GM23338 (cell line): ENCODE data around the gene HLA-B.

Experiments
- CREB1 ChIP-seq: fragments of 250-450 bp; sonication (Bioruptor Pico); IDR thresholded peaks from 2 replicates; pipeline ENCODE4 v1.5.0; 2020; ENCODE audit warnings: low read depth, mild to moderate bottlenecking, moderate library complexity
- CTCF ChIP-seq, 2 experiments: fragments of 200-600 bp in 1 of 2; sonication (generic) in 1 of 2; conservative IDR thresholded peaks; 2 replicates each; pipeline versions ENCODE4 v1.5.1 to v1.6.1; 2016 to 2017; ENCODE audit warnings: antibody characterized with exemption in 2 of 2, low read depth in 2 of 2, mild to moderate bottlenecking in 2 of 2, moderate library complexity in 1 of 2
- EZH2 ChIP-seq: fragments of 200-600 bp; sonication (generic); IDR thresholded peaks from one replicate; pipeline ENCODE4 v1.8.0; 2017; ENCODE audit warnings: antibody characterized with exemption, mild to moderate bottlenecking, low read depth; ENCODE audit not compliant: unreplicated experiment
- EZH2phosphoT487 ChIP-seq: fragments of 200-600 bp; sonication (generic); IDR thresholded peaks from one replicate; pipeline ENCODE4 v1.8.1; 2018; ENCODE audit warnings: antibody characterized with exemption; ENCODE audit not compliant: unreplicated experiment
- JUNB ChIP-seq: IDR thresholded peaks from one replicate; pipeline ENCODE4 v1.6.1; 2016; ENCODE audit warnings: antibody characterized with exemption; ENCODE audit not compliant: unreplicated experiment
- NANOG ChIP-seq: IDR thresholded peaks from 2 replicates; pipeline ENCODE4 v1.6.1; 2016; ENCODE audit warnings: antibody characterized with exemption, borderline replicate concordance
- POLR2AphosphoS5 ChIP-seq: IDR thresholded peaks from 2 replicates; pipeline ENCODE4 v1.6.1; 2016; ENCODE audit warnings: antibody characterized with exemption, low read depth
- TF ChIP-seq, protein P1 (sequence below): IDR thresholded peaks from one replicate; pipeline ENCODE4 v1.6.1; 2018; ENCODE audit warnings: antibody characterized with exemption; ENCODE audit not compliant: unreplicated experiment
- TF ChIP-seq, protein P2 (sequence below): IDR thresholded peaks from 2 replicates; pipeline ENCODE4 v1.6.1; 2016; ENCODE audit warnings: antibody characterized with exemption

DNA sequence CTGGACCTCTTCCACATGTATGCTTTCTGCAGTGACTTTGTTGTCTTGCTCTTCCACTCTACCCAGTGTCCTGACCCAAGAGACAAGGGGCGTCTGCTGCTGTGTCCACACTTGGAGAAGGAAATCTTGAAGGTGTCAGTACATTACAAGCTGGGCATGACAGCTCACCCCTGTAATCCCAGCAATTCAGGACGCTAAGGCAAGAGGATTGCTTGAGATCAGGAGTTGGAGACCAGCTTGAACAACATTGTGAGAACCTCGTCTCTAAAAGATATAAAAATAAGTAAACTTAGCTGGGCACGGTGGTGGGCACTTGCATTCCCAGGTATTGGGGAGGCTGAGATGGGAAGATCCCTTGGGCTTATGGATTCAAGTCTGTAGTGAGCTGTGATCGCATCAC lies 5.8 kb upstream of the HLA-B start:
- TF ChIP-seq CTCF (conservative IDR thresholded peaks at IDR 0.05; ENCODE audit: low read depth in 2 of 2) (no peak), EZH2phosphoT487 (no peak), CREB1 (no peak), EZH2 (no peak), POLR2AphosphoS5 (no peak), JUNB (no peak), NANOG (no peak)
- TF ChIP-seq, protein P1, sequence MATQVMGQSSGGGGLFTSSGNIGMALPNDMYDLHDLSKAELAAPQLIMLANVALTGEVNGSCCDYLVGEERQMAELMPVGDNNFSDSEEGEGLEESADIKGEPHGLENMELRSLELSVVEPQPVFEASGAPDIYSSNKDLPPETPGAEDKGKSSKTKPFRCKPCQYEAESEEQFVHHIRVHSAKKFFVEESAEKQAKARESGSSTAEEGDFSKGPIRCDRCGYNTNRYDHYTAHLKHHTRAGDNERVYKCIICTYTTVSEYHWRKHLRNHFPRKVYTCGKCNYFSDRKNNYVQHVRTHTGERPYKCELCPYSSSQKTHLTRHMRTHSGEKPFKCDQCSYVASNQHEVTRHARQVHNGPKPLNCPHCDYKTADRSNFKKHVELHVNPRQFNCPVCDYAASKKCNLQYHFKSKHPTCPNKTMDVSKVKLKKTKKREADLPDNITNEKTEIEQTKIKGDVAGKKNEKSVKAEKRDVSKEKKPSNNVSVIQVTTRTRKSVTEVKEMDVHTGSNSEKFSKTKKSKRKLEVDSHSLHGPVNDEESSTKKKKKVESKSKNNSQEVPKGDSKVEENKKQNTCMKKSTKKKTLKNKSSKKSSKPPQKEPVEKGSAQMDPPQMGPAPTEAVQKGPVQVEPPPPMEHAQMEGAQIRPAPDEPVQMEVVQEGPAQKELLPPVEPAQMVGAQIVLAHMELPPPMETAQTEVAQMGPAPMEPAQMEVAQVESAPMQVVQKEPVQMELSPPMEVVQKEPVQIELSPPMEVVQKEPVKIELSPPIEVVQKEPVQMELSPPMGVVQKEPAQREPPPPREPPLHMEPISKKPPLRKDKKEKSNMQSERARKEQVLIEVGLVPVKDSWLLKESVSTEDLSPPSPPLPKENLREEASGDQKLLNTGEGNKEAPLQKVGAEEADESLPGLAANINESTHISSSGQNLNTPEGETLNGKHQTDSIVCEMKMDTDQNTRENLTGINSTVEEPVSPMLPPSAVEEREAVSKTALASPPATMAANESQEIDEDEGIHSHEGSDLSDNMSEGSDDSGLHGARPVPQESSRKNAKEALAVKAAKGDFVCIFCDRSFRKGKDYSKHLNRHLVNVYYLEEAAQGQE = no peak
- TF ChIP-seq, protein P2, sequence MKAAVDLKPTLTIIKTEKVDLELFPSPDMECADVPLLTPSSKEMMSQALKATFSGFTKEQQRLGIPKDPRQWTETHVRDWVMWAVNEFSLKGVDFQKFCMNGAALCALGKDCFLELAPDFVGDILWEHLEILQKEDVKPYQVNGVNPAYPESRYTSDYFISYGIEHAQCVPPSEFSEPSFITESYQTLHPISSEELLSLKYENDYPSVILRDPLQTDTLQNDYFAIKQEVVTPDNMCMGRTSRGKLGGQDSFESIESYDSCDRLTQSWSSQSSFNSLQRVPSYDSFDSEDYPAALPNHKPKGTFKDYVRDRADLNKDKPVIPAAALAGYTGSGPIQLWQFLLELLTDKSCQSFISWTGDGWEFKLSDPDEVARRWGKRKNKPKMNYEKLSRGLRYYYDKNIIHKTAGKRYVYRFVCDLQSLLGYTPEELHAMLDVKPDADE = no peak
